Tibial artery (tissue), 4 donors: ENCODE data around the gene CRY2.

ENCODE experiments used
- DNase-seq, 2 donors: peaks; one replicate each; pipeline ENCODE4 v3.0.0-alpha.2; 2019
- H3K27ac ChIP-seq, 2 donors: fragments of 200-600 bp; sonication (generic) in 1 of 2; 1 replicate in 1 of 2; 2 replicates in 1 of 2; pipeline ENCODE4 v1.5.1; 2018 to 2019; ENCODE audit warnings: mild to moderate bottlenecking in 1 of 2
- H3K27me3 ChIP-seq, 2 donors: fragments of 200-600 bp; sonication (generic) in 1 of 2; one replicate each; pipeline versions ENCODE4 v1.5.1 to v1.6.0; 2016 to 2019
- H3K36me3 ChIP-seq, 3 donors: fragments of 200-600 bp; sonication (generic) in 2 of 3; one replicate each; pipeline ENCODE4 v1.5.1; 2016 to 2019; ENCODE audit warnings: mild to moderate bottlenecking in 2 of 3
- H3K4me1 ChIP-seq, 4 donors: fragments of 200-600 bp; sonication (generic) in 2 of 4; 1 replicate in 3 of 4; 2 replicates in 1 of 4; pipeline ENCODE4 v1.5.1; 2016 to 2019
- H3K4me3 ChIP-seq, 2 donors: fragments of 200-600 bp; sonication (generic) in 1 of 2; 1 replicate in 1 of 2; 2 replicates in 1 of 2; pipeline ENCODE4 v1.5.1; 2018 to 2019; ENCODE audit warnings: mild to moderate bottlenecking in 2 of 2
- H3K9me3 ChIP-seq, 3 donors: fragments of 200-600 bp; sonication (generic) in 1 of 3; one replicate each; pipeline ENCODE4 v1.5.1; 2016 to 2019
- CTCF ChIP-seq, 2 experiments: fragments of 200-600 bp in 1 of 2; fragments of 450-650 bp in 1 of 2; IDR thresholded peaks; one replicate each; pipeline ENCODE4 v1.5.1; 2017 to 2019; ENCODE audit warnings: antibody characterized with exemption in 2 of 2, mild to moderate bottlenecking in 1 of 2, moderate library complexity in 1 of 2
- intact Hi-C: fragments of 100-400 bp; cut with DNase I; formaldehyde crosslinking; loops from one replicate; pipeline ENCODE4 v1.15.0; 2023; ENCODE audit warnings: low total_unique reads

The CRY2 gene

GRCh38 chr11:45828996-45829395 lies 18.3 kb upstream of the CRY2 start:
- Histone ChIP-seq H3K9me3 (peaks cover 0 to 3% (median 0%) of the 10 kb centered on the region in 3 donors), H3K27ac (no peak overlapping the region), H3K4me3 (no peak overlapping the region), H3K4me1 (no peaks in the 10 kb centered on the region), H3K36me3 (no peaks in the 10 kb centered on the region), H3K27me3 (peaks cover 0 to 22% of the 10 kb centered on the region in 2 donors)
- no peak for DNase-seq
- TF ChIP-seq CTCF (IDR thresholded peaks at IDR 0.05): no peak
- intact Hi-C loops: no loop called here

- Histone ChIP-seq H3K36me3 (no peaks in the 10 kb centered on the region), H3K4me1 (no peaks in the 10 kb centered on the region), H3K4me3 (no peak overlapping the region), H3K27ac (no peak overlapping the region), H3K9me3 (peaks cover 0 to 3% (median 0%) of the 10 kb centered on the region in 3 donors), H3K27me3 (peaks cover 0 to 27% of the 10 kb centered on the region in 2 donors)
- intact Hi-C loops: no loop called here
- DNase-seq: no peak
- no peak for TF ChIP-seq CTCF (IDR thresholded peaks at IDR 0.05)
These were observed 16.7 kb upstream of the CRY2 start for GRCh38 chr11:45830596-45830995.

GRCh38 chr11:45832811-45833441 lies 14.3 kb upstream of the CRY2 start:
- DNase-seq: no peak
- H3K9me3 ChIP-seq: no peaks in the 10 kb centered on the region
- H3K4me3 ChIP-seq: no peak overlapping the region
- TF ChIP-seq CTCF (IDR thresholded peaks at IDR 0.05): no peak
- H3K27ac ChIP-seq: no peak overlapping the region
- peaks cover 0 to 8% of the 10 kb centered on the region in 2 donors for H3K27me3 ChIP-seq
- H3K4me1 ChIP-seq: no peaks in the 10 kb centered on the region
- intact Hi-C loops: no loop called here
- no peaks in the 10 kb centered on the region for H3K36me3 ChIP-seq

GRCh38 chr11:45833761-45834160 lies 13.5 kb upstream of the CRY2 start:
- Histone ChIP-seq H3K27me3 (peaks cover 0 to 8% of the 10 kb centered on the region in 2 donors), H3K27ac (no peak overlapping the region), H3K36me3 (no peaks in the 10 kb centered on the region), H3K4me3 (no peak overlapping the region), H3K4me1 (no peaks in the 10 kb centered on the region), H3K9me3 (no peaks in the 10 kb centered on the region)
- intact Hi-C loops: no loop called here
- peak in 1 of 2 donors; percentile 25 for DNase-seq
- no peak for TF ChIP-seq CTCF (IDR thresholded peaks at IDR 0.05)

- no peak for TF ChIP-seq CTCF (IDR thresholded peaks at IDR 0.05)
- DNase-seq: no peak
These were observed 12.9 kb upstream of the CRY2 start for GRCh38 chr11:45834298-45834756.

More at GRCh38 chr11:45834298-45834756, 12.9 kb upstream of the CRY2 start:
- H3K4me1 ChIP-seq: no peaks in the 10 kb centered on the region
- no peaks in the 10 kb centered on the region for H3K9me3 ChIP-seq
- H3K4me3 ChIP-seq: no peak overlapping the region
- H3K36me3 ChIP-seq: no peaks in the 10 kb centered on the region
- no peak overlapping the region for H3K27ac ChIP-seq
- intact Hi-C loops: no loop called here
- H3K27me3 ChIP-seq: peaks cover 0 to 8% of the 10 kb centered on the region in 2 donors
